Stimulated activated CD4-positive, alpha-beta T cell treated with anti-CD3 and anti-CD28 coated beads, Interleukin-1b, Interleukin-23, amount 100 ng/mL, for 1 hour (primary cell): ENCODE data around the gene TIMELESS.
"Not testable (repeated sequence)": the region's sequence is repeated elsewhere in the genome, so short reads cannot be mapped to it uniquely, and the experiment has no call there.

ENCODE experiments used
- DNase-seq, 2 donors: peaks; one replicate each; pipeline ENCODE4 v3.0.0-alpha.2; 2020; ENCODE audit warnings: low read depth in 2 of 2

TIMELESS gene

DNA sequence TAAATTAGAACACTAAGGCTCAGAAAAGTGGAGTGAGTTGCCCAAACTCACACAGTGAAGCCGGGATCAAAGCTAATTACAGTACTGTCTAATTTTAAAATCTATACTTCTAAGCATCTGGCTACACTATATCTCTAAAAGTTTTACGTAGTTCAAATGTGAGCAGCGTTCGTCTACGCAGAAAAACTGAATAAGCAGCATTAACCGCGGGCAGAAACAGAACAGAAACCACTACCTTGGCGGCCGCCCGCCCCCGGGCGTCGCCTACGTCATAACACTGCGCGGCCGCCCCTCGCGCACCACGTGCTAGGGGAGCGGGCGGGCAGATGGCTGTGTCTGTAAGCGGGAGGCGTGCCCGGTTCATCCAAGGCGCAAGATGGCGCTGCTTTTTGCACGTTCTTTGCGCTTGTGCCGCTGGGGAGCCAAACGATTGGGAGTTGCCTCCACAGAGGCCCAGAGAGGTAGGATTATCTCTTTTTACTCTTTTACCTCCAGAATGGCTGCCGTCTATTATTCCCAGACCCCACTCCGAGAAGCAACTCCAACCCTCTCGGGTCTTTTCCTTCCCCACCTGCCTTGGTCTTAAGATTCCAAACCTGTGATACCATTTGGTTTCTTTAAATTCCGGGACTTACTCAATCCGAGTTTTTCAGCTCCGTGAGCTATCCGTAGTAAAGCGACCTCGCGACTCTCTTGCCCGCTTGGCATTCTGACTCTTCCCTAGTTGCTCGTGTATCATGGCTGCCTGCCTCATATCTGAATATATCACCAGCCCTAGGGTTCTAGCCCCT is 19.2 kb upstream of the TIMELESS start, which contains the start of gene SPRYD4:
TSS of gene SPRYD4 (plus strand) at position 363 of the 791 bp plus-strand sequence. CDS start at position 377, 14 bp downstream.
- DNase-seq: peak; percentile 79 to 88

GRCh38 chr12:56462565-56462964 is 13.3 kb upstream of the TIMELESS start:
- no peak for DNase-seq

GRCh38 chr12:56461235-56462159 is 12.3 kb upstream of the TIMELESS start:
- DNase-seq: no peak

GRCh38 chr12:56457817-56458216 is 8.6 kb upstream of the TIMELESS start:
- DNase-seq: no peak

GRCh38 chr12:56454557-56454956 is 5.3 kb upstream of the TIMELESS start, which contains the start of gene MIP:
MIP (minus strand) TSS chr12:56454657; CDS start chr12:56454613, 44 bp downstream.
- DNase-seq: no peak

DNA sequence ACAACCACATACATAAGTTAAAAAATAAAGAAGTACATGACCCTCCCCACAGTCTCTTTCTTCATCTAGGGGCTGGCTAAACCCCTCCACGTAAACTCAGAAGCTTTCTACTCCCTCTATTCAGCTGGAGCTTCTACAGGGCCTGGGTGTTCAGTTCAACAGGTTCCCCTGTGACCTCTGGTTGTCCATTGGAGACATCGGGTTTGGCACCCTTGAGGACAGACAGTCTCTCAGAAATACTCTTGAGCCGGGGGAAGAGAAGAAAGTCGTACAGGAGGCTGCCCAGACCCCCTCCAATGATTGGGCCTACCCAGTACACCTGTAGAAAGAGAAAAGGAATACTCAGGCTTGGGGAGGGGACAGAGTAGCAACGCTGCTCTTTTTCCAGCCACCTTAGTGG is 1.9 kb upstream of the TIMELESS start:
- no peak for DNase-seq

- DNase-seq: no peak
Measured at GRCh38 chr12:56450241-56450640, 1.0 kb upstream of the TIMELESS start.

DNA sequence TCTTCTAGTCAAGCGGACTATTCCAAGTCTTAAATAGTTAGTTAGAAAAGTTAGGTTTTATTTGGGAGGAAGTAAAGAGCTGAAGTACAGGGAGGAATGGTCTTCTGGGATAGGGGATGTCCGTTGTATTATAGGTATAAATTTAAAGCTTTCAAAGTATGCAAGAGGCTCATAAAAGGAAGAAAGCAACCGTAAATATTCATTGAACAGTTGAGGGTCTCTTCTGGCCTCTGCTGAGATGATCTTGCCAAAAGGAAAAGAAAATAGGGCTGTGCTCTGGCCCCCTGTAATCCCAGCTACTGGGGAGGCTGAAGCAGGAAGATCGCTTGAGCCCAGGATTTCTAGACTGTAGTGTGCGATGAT is 377 bp upstream of the TIMELESS start:
- DNase-seq: no peak

GRCh38 chr12:56443208-56443607 is 6.0 kb downstream of the TIMELESS start:
- not testable (repeated sequence) for DNase-seq

- DNase-seq: no peak
Measured at GRCh38 chr12:56437430-56438176, 11.6 kb downstream of the TIMELESS start.

DNA sequence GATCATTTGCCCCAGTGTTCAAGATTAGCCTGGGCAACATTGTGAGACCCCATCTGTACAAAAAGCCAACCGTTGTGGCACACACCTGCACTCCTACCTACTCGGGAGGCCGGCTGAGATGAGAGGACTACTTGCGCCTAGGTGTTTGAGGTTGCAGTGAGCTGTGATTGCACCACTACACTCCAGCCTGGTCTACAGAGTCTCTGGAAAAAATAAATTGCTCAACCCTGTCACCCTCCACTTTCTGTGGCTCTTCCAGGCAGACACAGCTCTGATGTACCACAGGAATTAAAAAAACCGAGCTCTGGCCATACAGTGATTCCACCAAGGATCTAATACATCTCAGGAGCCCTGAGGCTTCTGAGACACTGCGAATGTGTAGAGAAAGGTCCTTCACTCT is 14.4 kb downstream of the TIMELESS start:
- DNase-seq: no peak

GRCh38 chr12:56431850-56432249 is 17.4 kb downstream of the TIMELESS start:
- DNase-seq: no peak

DNA sequence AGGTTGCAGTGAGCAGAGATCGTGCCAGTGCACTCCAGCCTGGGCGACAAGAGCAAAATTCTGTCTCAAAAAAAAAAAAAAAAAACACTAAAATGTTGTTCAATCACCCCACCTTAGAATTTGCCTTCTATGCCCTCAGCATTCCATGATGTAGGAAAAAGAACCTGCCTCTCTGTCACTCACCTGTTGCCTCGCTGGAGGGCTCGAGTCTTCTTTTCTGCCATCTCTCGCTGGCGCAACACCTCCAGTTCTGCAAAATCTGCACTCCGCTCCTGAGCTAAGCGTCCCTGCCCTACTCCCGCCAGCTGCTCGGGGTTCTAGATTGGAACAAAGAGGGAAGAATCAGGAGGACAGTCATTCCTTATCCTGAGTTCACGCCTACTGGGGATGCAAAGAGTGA is 17.9 kb downstream of the TIMELESS start:
- no peak for DNase-seq

DNA sequence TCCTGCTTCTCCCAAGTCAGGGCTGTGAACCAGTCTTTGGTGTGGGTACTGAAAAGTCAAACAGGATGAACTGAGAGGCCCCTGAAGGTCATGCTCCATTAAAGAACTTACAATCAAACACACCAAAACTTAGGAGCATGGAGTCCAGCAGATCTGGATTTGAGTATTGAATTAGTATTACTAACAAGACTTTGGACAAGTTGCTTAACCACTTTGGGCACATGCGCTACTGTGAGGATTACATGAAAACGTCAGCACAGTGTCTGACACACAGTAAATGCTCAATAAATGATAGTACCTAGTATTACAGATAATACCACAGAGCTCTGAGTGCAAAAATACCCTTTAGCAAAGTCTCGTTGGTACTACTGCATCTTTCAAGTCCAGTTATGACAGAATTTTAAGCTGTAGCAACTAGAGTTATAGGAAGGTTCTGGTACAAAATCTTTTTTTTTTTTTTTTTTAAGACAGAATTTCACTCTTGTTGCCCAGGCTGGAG is 23.2 kb downstream of the TIMELESS start:
- DNase-seq: no peak

- DNase-seq: no peak
Measured at GRCh38 chr12:56425193-56425592, 24.0 kb downstream of the TIMELESS start.

DNA sequence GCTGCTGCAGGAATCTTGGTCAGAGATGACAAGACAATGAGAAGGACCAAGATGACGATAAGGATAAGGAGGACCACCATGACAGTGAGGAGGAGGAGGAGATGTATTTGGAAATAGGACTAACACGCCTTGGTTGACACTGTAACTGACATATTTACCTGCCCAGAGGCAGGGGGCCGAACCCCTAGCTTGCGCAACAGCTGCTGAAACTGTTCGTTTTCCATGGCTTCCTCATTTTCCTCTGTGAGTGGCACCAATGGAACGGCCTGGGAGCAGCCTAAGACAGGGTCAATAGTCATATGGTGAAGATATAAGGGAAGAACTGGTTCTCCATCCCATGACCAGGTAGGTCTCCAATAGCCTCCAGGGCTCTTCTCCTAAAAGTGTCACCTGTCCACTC is 28.8 kb downstream of the TIMELESS start:
- no peak for DNase-seq

DNA sequence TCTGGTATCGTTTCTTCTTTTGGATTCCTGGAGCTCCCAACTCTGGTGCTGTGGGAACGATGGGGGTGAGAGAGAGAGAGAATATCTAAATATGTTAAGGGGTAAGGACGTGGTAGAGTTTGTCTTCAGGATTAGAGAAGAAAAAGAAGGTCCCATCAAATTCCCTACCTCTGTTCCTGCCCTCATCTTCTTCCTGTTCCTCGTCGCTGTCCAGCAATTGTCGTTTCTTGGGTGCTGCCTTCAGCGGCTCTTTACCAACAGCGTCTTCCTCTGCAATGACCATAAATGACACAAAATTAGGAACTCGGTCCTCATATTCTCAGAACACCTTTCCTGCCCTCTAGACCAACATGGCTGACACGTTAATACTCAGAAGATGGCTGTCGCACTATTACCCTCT is 31.5 kb downstream of the TIMELESS start:
- no peak for DNase-seq

DNA sequence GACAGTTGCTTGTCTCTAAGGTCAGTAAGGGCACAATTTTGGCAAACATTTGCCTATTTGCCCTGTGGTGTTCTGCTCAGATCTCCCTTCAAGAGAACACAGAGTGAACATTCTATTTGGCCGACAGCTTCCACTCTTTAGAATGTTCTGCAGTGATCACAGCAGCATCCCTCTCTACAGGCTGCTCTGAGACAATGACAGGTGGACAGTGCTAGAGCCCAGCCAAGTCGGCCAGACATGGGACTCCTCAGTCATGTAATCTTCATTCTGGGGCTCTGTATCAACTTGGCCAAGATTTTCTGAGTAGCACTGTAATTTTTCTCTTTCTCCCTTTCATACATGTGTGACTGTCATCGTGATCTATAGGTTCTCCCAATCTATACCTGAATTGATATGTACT is 34.8 kb downstream of the TIMELESS start:
- DNase-seq: no peak

GRCh38 chr12:56413392-56413791 is 35.8 kb downstream of the TIMELESS start:
- no peak for DNase-seq

DNA sequence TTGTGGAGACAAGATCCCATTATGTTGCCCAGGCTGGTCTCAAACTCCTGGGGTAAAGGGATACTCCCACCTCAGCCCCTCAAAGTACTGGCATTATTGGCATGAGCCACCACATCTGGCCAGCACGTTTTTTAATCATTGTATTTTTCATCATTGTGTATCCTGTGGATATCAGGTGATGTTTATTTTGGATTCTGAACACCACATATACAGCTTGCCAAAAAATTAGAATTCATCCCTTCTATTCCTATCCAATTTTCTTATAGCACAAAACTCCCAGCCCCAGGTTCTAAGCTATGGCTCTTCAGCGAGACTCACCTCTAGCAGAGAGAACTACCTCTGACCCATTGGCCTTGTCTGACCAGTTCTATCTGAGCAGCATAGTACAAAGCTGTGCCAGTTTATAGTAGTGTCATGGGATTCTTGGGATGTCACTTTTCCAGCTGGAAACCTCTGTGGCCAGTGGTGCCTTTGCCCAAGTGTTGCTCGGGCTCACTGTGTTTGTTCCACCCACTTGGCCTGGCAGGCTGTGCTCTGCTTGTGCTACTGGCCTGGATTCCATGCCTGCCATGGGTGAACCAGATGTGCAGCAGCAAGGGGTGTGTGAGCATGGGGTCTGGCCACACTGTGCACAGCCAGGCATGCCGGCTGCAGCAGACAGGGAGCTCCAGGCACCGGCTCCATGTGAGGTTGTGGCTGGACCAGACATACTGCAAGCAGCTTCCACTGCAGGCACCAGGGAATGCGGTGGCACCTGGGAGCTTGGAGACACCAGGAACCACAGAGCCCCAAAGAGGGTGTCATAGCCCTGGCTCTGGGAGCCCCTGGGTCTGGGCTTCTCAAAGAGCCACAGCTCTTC is 37.2 kb downstream of the TIMELESS start:
- no peak for DNase-seq

DNA sequence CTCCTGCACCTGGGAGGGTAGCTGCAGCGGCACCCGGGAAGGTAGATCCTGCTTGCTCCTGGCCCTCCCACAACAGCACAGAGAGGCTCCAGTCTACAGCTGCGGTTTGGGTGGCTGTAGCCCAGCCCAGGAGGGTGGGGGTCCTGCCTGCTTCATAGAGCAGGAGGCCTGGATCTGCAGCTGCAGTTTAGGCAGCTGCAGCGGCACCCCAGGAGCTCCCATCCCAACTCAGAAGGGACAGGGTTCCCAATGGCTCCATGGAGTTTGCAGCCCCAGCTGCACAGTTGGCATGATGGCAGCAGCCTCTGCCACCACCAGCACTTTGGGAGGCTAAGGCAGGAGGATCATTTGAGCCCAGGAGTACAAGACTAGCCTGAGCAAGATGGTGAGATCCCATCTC is 38.5 kb downstream of the TIMELESS start:
- DNase-seq: no peak
